GM21825 (cell line): ENCODE results near the gene FAM234A.

Experiments used
- ATAC-seq: cut with Tn5 transposase; IDR thresholded peaks from one replicate; pipeline ENCODE4 v1.9.1; 2021; ENCODE audit warnings: mild to moderate bottlenecking, moderate library complexity; ENCODE audit not compliant: unreplicated experiment

Gene FAM234A

DNA sequence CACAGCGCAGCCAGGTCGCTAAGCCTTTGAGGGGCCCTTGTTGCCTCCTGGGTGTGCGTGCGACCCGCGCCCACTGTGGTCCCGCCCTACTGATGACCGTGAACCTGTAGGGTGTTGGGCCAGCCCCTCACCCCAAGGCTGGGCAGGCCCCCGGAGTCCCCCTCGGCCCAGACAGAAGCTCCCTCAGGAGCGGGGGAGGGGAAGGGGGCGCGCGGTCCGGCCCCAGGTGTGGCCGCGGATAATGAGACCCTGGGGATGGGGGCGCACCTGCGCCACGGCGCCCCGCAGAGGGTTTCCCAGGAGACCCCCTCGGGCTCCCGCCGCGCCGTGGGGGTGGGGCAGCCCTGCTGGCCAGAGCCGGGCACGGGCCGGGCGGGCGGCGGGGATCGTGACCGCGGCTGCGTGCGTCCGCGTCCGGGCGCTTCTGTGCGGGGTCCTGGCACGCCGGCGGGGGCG lies 45.4 kb downstream of the FAM234A start:
- no peak for ATAC-seq

DNA sequence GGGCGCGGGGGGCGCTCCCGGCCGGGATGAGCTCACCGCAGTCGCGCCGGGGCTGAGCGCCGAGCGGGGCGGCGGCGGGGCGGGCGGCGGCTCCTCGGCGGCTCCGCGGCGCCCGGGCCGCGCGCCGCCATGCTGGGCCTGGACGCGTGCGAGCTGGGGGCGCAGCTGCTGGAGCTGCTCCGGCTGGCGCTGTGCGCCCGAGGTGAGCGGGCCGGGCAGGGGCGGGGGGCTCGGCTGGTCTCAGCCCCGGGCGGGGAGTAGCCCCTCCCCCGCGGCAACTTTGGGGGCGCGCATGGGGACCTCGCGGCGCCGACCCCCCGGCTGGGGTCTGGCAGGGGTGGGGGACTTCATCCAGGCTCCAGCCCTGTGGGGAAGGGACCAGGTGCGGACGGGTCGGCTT lies 45.9 kb downstream of the FAM234A start, which contains the start of gene ARHGDIG:
TSS of gene ARHGDIG (plus strand) at position 40 of the 400 bp plus-strand sequence. CDS start at position 130, 90 bp downstream.
- ATAC-seq = no peak

DNA sequence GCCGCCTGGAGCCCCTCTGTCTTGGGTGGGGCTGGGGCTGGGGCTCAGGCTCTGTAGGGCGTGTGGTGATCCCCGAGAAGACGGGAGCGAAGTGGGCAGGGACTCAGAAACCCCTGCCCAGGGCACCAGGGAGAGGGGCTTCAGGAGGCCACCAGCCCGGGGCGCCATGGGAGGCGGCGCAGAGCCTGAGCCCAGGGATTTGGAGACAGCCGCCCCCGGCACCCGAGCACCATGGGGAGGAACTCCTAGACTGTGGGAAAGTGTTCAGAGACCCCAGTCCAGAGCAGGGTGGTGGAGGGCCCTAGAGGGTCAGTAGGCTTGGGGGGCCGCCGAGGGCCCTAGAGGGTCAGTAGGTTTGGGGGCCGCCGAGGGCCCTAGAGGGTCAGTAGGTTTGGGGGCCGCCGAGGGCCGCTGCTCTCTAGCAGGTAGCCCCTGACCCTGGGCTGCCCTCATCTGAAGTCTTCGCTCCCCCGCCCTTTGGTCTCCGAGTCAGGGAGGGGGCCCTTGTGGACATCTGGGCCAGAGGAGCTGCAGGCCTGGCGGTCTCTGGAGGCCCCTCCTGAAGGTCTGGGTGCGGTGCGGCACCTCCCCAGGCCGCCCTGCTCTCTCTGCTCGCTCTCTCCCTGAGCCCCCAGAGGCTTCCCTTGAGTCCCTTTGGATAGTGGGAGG lies 46.5 kb downstream of the FAM234A start:
- no peak for ATAC-seq

DNA sequence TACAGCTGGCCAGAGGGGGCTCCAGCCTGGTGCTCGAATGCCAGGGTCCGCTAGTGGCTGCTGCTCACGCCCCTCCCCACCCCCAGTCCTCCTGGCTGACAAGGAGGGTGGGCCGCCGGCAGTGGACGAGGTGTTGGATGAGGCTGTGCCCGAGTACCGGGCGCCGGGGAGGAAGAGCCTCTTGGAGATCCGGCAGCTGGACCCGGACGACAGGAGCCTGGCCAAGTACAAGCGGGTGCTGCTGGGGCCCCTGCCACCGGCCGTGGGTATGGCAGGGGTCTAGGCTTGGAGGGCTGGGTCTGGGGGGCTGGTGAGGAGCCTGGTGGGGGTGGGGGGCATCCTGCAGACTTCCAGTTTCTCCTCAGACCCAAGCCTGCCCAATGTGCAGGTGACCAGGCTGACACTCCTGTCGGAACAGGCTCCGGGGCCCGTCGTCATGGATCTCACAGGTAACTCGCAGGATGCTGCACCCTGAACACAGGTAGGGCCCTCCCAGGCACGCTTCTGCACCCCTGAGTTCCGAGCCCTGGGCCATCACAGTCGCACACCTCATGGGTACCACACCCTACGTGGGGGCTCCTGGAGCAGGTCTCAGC lies 47.1 kb downstream of the FAM234A start:
- ATAC-seq = no peak

DNA sequence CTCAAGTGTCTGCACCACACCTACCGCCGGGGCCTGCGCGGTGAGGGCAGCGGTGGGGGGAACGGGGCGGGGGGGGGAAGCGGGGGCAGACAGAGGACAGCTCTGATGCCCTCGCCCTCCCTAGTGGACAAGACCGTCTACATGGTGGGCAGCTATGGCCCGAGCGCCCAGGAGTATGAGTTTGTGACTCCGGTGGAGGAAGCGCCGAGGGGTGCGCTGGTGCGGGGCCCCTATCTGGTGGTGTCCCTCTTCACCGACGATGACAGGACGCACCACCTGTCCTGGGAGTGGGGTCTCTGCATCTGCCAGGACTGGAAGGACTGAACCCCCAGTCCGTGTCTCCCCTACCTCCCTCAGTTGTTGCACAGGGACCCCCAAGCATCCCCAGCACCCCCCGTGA lies 47.9 kb downstream of the FAM234A start:
- ATAC-seq = no peak

DNA sequence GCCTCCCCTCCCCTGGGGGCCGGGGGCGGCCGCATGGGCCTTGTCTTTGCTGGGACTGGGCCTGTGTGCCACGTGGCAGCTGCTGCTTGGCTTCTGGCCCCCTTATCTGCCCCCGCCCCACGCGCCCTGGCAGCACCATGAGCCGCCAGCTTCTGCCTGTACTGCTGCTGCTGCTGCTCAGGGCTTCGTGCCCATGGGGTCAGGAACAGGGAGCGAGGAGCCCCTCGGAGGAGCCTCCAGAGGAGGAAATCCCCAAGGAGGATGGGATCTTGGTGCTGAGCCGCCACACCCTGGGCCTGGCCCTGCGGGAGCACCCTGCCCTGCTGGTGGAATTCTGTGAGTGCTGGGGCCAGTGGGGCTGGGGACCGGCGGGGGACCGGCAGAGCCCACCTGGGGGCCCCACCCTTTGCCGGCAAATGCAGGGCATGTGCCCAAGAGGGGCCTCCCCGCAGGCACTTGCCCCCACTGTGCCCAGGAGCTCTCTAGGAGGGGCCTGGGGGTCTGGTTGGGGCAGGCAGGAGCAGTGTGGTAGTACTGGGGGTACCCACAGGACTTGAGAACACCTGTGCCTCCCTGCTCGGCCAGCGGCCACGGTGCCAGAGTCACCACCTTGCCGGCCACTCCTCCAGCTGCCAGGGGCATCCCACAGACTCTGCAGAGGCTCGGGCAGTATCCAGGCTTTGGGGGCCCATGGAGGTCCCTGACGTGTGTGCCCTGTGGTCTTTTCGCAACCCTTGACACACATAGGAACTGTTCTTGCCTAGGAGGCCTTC lies 48.6 kb downstream of the FAM234A start, which contains the start of gene PDIA2:
TSS of gene PDIA2 (plus strand) at position 132 of the 773 bp plus-strand sequence. CDS start at position 138, 6 bp downstream.
- no peak for ATAC-seq

DNA sequence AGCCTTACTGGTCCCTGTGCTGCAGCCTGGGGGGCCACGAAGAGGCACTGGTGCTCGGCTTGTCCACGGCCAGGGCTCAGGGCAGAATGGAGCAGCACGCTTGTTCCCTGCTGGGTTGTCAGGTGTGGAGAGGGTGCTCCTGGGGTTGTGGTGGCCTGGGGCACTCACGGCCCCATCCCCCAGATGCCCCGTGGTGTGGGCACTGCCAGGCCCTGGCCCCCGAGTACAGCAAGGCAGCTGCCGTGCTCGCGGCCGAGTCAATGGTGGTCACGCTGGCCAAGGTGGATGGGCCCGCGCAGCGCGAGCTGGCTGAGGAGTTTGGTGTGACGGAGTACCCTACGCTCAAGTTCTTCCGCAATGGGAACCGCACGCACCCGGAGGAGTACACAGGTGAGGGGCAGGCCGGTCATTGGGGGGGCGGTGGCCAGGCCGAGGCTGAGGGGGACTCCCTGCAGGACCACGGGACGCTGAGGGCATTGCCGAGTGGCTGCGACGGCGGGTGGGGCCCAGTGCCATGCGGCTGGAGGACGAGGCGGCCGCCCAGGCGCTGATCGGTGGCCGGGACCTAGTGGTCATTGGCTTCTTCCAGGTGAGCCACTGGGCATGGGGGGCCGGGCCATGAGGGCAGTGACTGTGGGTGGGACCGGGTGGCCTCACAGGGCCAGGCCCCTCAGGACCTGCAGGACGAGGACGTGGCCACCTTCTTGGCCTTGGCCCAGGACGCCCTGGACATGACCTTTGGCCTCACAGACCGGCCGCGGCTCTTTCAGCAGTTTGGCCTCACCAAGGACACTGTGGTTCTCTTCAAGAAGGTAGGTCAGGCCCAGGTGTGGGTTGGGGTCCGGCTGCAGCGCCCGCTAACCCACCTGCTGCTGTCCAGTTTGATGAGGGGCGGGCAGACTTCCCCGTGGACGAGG lies 49.8 kb downstream of the FAM234A start:
- no peak for ATAC-seq

DNA sequence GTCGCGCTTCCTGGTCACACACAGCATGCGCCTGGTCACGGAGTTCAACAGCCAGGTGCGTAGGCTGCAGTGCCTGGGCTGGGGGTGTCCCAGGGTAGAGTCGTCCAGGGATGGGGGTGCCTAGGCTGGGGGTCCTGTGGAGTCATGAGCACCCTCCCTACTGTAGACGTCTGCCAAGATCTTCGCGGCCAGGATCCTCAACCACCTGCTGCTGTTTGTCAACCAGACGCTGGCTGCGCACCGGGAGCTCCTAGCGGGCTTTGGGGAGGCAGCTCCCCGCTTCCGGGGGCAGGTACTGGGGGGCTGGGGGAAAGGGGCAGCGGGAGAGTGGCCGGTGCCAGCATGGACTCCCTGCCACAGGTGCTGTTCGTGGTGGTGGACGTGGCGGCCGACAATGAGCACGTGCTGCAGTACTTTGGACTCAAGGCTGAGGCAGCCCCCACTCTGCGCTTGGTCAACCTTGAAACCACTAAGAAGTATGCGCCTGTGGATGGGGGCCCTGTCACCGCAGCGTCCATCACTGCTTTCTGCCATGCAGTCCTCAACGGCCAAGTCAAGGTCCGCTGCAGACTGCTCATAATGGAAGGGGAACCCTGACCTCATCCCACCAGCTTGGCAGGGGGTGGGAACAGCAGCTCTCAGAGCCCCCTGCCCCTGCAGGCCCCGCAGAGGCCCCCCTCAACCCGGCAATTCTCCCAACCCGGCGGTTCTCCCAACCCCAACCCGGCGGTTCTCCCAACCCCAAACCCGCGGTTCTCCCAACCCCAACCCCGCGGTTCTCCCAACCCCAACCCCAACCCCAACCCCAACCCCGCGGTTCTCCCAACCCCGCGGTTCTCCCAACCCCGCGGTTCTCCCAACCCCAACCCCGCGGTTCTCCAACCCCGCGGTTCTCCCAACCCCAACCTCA lies 50.8 kb downstream of the FAM234A start:
- no peak for ATAC-seq

DNA sequence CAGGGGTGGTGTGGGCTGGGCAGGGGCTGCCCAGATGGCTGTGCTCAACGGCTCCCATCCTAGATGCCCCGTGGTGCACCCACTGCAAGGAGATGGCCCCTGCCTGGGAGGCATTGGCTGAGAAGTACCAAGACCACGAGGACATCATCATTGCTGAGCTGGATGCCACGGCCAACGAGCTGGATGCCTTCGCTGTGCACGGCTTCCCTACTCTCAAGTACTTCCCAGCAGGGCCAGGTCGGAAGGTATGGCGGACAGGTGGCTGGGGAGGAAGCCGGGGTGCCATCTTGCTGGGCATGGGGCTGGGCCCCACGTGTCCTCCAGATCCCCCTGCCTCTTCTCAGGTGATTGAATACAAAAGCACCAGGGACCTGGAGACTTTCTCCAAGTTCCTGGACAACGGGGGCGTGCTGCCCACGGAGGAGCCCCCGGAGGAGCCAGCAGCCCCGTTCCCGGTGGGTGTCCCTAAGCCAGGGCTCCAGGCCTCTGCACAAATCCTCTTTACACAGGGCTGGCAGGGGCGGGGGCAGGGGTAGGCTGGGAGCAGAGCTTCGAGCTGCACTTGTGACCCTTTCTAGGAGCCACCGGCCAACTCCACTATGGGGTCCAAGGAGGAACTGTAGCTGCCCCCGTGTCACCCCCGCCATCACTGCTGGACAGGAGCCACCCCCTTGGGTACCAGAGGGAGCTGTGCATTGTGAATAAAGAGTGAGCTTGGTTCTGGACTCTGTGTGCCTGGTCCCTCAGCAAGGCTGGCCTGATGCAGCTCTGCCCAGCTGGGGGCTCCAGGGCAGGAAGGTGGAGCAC lies 52.1 kb downstream of the FAM234A start:
- ATAC-seq = no peak

DNA sequence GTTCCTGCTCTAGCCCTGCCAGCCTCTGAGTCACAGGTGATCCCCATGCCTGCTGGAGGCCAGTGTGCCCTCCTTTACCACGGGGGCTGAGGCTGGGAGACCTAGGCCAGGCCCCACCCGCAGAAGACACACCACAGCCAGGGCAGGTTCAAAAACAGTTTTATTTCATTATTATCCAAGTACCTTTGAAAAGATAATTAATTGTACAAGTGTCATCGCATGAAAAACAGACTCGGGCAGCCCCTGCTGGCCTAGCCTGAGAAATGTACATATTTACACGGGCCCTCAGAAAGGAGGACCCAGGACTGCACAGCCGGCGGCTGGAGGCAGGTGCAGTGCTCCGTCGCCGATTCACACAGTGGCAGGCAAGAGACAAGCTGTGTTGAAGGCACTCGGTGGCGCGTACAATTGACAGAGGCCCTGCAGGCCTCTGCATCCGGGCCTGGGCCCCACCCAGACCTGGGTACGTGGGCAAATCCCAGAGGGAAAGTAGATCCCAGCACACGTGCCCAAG lies 52.7 kb downstream of the FAM234A start:
- ATAC-seq = no peak

DNA sequence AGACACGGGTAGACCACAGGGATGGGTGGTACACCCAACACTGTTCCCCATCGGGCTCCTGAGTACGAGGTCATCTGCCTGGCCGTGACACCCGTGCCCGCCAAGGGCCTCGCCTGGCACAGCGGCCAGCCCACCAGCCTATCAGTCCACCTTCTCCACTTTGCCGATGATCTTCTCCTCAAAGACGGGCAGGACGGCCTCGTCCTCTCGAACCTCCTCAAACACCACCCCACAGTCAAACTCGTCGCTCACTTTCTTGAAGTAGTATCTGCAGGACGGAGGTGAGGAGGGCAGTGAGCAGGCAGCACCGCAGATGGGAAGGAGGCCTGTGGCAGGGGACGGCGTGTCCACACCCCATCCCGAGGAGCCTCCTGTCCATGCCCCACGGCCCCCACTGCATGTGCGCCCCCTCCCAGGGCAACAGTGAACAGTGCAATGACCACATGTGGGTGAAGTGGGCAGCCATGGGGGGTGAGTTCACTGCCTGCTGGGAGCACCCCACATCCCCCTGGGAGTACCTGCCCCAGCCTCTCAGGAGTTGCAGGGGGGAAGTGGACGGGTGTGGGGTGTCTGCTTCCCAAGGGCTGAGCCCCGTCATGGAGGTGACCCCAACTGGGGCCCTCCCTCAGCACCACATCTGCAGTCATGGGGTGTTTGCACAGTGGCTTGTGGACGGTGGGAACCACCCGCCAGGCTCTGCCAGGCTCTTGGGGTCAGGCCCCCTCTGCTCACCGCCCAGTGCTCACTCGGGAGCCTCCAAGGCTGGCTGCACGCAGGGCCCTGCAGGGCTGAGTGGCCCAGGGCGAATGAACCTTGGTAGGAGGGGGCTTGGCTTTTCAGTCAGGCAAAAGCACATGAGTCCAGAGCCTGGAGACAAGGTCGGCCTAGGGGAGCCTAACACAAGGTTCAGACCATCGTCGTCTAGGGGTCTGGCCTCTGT lies 53.6 kb downstream of the FAM234A start:
- ATAC-seq = no peak

DNA sequence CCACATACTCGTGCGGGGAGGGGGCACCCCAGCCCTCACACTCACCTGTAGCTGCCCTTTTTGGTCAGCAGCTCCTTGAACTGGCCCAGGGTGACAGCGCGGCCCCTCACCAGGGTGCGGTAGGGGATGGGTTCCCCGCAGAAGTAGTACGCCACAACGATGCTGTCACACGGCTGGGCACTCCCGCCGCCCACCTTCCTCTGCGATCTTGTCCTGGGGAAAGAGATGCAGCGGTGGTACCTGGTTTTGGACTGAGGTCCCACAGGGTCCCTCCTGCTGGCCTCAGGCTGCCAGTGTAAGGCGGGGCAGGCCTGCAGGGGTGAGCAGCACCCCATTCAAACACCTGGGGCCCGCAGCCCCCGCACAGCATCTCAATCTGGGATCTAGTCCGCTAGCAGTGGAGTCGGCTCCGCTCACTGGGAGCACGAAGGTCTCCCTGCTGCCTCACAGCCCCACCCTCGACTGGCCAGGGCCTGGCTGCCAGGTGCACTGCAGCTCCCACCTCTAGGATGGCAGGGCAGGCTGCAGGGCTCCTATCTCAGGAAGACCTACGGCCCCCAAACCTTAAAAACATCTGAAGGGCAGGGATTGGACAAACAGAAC lies 54.9 kb downstream of the FAM234A start:
- ATAC-seq = no peak

DNA sequence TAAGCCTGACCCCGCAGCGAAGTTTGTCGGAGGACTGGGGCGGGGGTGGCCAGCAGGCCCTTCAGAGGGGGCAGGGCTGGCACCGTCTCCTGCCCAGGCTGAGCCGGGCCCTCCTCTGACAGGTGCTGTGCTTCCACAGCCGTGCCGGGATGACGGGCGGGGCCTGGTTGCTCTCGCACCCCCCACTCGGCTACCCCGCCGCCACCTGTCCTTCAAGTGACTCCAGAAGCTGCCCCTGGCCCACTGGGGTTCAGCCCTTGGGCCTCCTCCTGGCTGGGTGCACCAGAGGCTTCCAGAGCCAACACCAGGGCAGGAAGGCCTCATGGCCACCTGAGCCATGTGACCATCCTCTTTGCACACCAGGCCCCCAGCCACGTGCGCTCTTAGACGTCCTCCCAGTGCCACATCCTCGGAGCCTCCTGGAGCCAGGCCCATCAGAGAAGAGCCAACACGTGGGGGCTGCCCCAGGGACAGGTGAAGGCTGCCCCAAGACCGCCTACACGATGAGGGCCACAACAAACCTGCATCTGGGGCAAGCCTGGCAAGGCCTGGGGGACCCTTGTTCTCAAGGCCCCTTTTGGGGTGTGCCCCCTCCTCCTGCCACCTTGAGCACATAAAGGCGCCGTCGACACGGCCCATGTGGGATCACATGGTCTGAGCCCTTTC lies 55.5 kb downstream of the FAM234A start:
- ATAC-seq = no peak

DNA sequence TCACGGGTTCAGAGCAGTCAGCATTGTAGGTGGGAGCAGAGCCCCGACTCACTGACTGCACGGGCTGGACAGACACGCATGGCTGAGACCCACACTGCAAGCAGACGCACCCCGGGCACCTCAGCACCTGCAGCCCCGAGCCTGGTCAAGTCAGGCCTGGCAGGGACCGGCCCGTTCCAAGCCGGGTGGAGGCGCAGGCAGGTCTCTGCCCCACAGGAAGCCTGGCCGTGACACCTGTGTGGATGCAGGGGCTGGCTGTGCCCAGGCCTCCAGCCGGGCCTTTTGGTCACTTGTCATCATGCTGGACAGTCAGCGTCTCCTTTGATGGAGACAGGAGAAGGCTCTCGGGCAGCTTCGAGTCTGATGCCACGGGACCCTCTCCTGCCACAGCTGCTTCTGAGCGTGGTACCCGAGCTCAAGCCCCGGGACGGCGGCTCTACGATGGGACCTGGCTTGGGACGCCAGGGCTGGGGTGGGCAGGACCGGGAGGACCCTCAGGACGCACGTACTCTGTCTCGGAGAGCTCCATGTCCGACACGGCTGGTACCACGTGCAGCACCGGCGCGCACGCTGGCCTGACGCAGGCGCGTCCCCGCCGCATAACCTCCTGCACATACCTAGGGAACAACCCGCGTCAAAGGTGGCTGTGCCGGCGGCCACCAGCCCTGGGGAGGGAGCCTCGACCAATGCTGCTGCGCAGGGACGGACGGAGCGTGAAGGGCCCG lies 56.2 kb downstream of the FAM234A start:
- no peak for ATAC-seq

DNA sequence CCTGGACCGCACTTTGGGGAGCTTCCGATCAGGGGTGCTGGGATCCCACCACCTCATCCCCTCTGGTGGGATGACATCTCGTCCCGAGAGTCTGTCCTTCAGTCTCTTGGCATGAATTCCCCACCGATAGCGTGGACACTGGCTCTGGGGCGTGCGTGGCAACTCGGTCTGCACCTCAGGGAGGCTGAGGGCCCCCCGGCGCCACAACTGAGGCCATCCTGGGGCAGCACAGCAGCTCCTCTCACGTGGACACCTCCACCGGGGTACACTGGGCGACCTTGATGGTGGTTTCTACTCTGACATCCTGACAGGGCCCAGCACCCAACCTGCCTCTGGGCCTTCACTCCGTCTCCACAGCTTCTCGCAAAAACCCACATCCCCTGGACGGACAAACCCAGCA lies 56.9 kb downstream of the FAM234A start:
- ATAC-seq = no peak
